Muscle layer of duodenum (tissue), 2 donors: ENCODE results near the gene CPNE9.

ENCODE experiments used
- H3K27ac ChIP-seq: one replicate; pipeline ENCODE4 v1.7.0; 2013; ENCODE audit warnings: mild to moderate bottlenecking, low read length
- H3K27me3 ChIP-seq: one replicate; pipeline ENCODE4 v1.7.0; 2013; ENCODE audit warnings: low read depth, mild to moderate bottlenecking, control low read depth, low read length
- H3K36me3 ChIP-seq, 2 donors: one replicate each; pipeline ENCODE4 v1.7.0; 2013; ENCODE audit warnings: low read length in 2 of 2, control low read depth in 1 of 2, mild to moderate bottlenecking in 1 of 2; ENCODE audit not compliant: insufficient read depth in 2 of 2, control insufficient read depth in 1 of 2
- H3K4me1 ChIP-seq, 2 donors: one replicate each; pipeline ENCODE4 v1.7.0; 2013; ENCODE audit warnings: low read length in 2 of 2, mild to moderate bottlenecking in 2 of 2, control low read depth in 1 of 2, moderate library complexity in 1 of 2; ENCODE audit not compliant: insufficient read depth in 2 of 2, control insufficient read depth in 1 of 2
- H3K4me3 ChIP-seq, 2 donors: one replicate each; pipeline ENCODE4 v1.7.0; 2013; ENCODE audit warnings: low read length in 2 of 2, low read depth in 1 of 2, mild to moderate bottlenecking in 1 of 2
- H3K9me3 ChIP-seq, 2 donors: one replicate each; pipeline ENCODE4 v1.7.0; 2013; ENCODE audit warnings: low read length in 2 of 2, control low read depth in 1 of 2, mild to moderate bottlenecking in 1 of 2; ENCODE audit not compliant: control insufficient read depth in 1 of 2
- donor health status: healthy.

CPNE9 gene

DNA sequence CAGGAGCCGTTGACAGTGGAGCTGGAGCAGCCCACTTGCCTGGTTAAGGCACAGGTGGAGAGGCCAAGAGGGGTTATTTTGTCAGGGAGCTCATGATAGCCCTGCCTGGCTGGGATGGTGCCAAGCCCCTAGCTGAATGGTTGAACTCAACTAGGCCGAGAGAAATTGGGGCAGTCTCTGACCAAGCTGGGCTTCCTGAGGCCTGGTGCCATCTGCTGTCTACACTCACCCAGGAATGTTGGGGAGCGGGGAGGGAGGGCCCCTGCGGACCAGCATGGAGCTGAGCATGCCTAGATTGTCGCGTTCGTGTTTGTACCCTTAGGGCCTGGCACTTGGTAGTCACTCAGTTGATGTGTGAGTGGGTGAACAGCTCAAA is 29.1 kb downstream of the CPNE9 start:
- H3K4me1 ChIP-seq, result peaks cover 9 to 20% of the 10 kb centered on the region in 2 donors
- no peak overlapping the region for H3K27ac ChIP-seq
- H3K9me3 ChIP-seq, result no peaks in the 10 kb centered on the region
- peaks cover 20 to 33% of the 10 kb centered on the region in 2 donors for H3K36me3 ChIP-seq
- peak overlapping the region; percentile 71 to 85 for H3K4me3 ChIP-seq
- no peaks in the 10 kb centered on the region for H3K27me3 ChIP-seq

DNA sequence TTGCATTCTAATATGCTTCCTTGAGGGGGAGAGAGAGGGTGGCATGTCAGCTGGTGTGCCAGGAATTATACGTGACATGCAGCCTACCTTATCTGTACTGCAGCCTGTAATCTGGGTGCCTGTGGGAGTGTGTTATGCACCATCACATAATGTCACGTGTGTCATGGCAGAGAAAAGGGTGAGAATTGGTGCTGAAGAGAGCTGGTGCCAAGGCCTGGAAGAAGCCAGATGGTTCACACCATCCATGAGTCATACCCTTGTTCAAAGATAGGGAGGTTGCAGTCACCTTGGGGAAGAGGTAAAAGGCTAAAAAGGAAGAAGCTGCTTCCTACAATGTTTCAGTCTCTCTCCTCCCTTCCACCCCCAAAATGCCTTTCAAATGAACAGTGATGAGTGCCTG is 33.2 kb downstream of the CPNE9 start:
- H3K36me3 ChIP-seq, result peaks cover 58 to 72% of the 10 kb centered on the region in 2 donors
- no peak overlapping the region for H3K4me3 ChIP-seq
- H3K27ac ChIP-seq, result no peak overlapping the region
- no peaks in the 10 kb centered on the region for H3K27me3 ChIP-seq
- peaks cover 9 to 20% of the 10 kb centered on the region in 2 donors for H3K4me1 ChIP-seq
- no peaks in the 10 kb centered on the region for H3K9me3 ChIP-seq

DNA sequence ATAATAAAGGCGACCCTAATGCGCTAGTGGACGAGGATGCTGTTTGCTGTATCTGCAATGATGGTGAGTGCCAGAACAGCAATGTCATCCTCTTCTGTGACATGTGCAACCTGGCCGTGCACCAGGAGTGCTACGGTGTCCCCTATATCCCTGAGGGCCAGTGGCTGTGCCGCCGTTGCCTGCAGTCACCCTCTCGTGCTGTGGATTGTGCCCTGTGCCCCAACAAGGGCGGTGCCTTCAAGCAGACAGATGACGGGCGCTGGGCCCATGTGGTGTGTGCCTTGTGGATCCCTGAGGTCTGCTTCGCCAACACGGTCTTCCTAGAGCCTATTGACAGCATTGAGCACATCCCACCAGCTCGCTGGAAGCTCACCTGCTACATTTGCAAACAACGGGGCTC is 35.5 kb downstream of the CPNE9 start:
- Histone ChIP-seq H3K4me1 (no peaks in the 10 kb centered on the region), H3K4me3 (no peak overlapping the region), H3K27ac (no peak overlapping the region), H3K27me3 (no peaks in the 10 kb centered on the region), H3K36me3 (peaks cover 81 to 95% of the 10 kb centered on the region in 2 donors), H3K9me3 (no peaks in the 10 kb centered on the region)

DNA sequence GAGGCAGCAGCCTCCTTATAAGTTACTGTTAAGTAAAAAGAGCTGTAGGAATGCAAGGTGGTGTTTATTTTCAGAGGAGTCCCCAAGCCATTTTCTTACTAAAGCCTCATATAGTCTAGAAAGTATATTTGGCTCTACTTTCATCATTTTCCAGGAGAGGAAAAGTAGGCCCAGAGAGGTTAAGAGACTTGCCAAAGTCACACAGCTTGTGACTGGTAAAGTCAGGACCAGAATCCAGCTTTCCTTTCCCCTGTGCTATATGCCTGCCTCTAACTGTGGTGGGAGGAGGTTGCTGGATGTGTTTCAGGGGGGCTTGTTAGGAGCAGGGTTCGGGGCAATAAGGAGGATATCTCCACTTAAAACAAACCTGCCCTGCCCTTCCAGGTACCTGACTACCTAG is 38.9 kb downstream of the CPNE9 start:
- H3K36me3 ChIP-seq, result peaks cover 95 to 100% of the 10 kb centered on the region in 2 donors
- no peak overlapping the region for H3K4me3 ChIP-seq
- no peaks in the 10 kb centered on the region for H3K27me3 ChIP-seq
- no peaks in the 10 kb centered on the region for H3K9me3 ChIP-seq
- H3K27ac ChIP-seq, result no peak overlapping the region
- no peaks in the 10 kb centered on the region for H3K4me1 ChIP-seq

DNA sequence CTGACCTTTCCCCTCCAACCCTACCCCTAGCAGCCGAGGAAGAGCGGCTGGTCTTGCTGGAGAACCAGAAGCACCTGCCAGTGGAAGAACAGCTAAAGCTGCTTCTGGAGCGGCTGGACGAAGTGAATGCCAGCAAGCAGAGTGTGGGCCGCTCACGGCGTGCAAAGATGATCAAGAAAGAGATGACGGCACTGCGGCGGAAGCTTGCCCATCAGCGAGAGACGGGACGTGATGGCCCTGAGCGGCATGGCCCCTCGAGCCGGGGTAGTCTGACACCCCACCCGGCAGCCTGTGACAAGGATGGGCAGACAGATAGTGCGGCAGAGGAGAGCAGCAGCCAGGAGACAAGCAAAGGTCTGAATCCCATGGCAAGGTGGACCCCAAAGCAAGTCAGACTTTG is 39.9 kb downstream of the CPNE9 start:
- Histone ChIP-seq H3K4me1 (no peaks in the 10 kb centered on the region), H3K36me3 (peaks cover 85 to 94% of the 10 kb centered on the region in 2 donors), H3K4me3 (no peak overlapping the region), H3K9me3 (no peaks in the 10 kb centered on the region), H3K27me3 (no peaks in the 10 kb centered on the region), H3K27ac (no peak overlapping the region)

DNA sequence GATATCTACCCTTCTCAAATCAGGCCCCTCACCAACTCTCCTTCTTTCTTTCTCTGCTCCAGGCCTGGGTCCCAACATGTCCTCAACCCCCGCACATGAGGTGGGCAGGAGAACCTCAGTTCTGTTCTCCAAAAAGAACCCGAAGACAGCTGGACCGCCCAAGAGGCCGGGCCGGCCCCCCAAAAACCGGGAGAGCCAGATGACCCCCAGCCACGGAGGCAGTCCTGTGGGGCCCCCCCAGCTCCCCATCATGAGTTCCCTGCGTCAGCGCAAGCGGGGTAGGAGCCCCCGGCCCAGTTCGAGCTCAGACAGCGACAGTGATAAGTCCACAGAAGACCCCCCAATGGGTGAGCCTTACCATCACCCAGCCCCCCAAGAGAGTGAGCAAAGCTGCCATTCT is 40.5 kb downstream of the CPNE9 start:
- no peak overlapping the region for H3K27ac ChIP-seq
- no peaks in the 10 kb centered on the region for H3K9me3 ChIP-seq
- H3K4me3 ChIP-seq, result no peak overlapping the region
- H3K36me3 ChIP-seq, result peaks cover 79 to 88% of the 10 kb centered on the region in 2 donors
- H3K4me1 ChIP-seq, result peaks cover 0 to 1% of the 10 kb centered on the region in 2 donors
- no peaks in the 10 kb centered on the region for H3K27me3 ChIP-seq

DNA sequence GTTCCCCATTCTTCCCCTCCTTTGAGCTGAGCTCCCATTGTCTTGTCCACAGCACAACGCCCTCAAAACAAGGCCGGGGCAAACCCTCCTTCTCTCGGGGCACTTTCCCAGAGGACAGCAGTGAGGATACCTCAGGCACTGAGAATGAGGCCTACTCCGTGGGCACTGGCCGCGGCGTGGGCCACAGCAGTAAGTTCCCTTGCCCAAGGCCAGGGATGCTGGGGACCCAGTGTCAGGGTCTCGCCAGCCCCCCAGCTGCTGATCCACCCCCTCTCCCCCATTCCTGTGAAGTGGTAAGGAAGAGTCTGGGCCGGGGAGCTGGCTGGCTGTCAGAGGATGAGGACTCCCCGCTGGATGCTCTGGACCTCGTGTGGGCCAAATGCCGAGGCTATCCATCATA is 41.9 kb downstream of the CPNE9 start:
- H3K27me3 ChIP-seq, result no peaks in the 10 kb centered on the region
- H3K4me3 ChIP-seq, result no peak overlapping the region
- H3K36me3 ChIP-seq, result peaks cover 65 to 74% of the 10 kb centered on the region in 2 donors
- H3K27ac ChIP-seq, result no peak overlapping the region
- no peaks in the 10 kb centered on the region for H3K9me3 ChIP-seq
- peaks cover 0 to 9% of the 10 kb centered on the region in 2 donors for H3K4me1 ChIP-seq

DNA sequence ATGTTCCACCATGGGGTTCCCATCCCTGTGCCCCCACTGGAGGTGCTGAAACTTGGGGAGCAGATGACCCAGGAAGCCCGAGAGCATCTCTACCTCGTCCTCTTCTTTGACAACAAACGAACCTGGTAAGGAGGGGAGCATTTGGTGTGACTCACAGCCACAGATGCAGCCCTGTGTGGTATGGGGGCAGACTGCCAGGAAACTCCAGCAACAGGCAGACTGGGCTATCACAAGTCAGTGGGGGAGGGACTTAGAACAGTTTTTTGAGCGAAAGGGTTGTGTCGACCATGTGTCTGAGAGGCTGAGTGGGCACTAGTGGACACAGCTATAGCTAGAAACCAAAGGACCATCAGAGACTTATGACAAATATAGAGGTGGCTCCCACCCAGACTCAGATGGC is 42.7 kb downstream of the CPNE9 start:
- no peaks in the 10 kb centered on the region for H3K9me3 ChIP-seq
- H3K27ac ChIP-seq, result no peak overlapping the region
- H3K4me3 ChIP-seq, result no peak overlapping the region
- H3K27me3 ChIP-seq, result no peaks in the 10 kb centered on the region
- peaks cover 59 to 67% of the 10 kb centered on the region in 2 donors for H3K36me3 ChIP-seq
- peaks cover 8 to 17% of the 10 kb centered on the region in 2 donors for H3K4me1 ChIP-seq

DNA sequence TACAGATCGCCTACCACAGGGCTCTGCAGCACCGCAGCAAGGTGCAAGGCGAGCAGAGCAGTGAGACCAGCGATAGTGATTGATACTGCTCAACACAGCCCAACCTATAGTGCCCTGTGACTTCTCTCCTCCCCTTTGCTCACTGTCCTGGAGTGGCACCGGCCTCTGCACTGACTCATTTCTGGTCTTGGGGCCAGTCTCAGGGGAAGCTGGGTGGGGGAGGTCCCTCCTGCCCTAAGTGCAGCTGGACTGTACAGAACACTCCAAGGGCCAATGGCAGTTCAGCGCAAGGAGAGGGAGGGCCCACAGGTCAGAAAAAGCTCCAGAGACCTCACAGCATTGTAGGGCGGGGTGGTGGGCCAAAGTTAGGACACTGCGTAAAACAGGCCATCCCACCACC is 43.6 kb downstream of the CPNE9 start:
- Histone ChIP-seq H3K27ac (no peak overlapping the region), H3K36me3 (peaks cover 51 to 67% of the 10 kb centered on the region in 2 donors), H3K27me3 (no peaks in the 10 kb centered on the region), H3K9me3 (no peaks in the 10 kb centered on the region), H3K4me3 (no peak overlapping the region), H3K4me1 (peaks cover 9 to 23% of the 10 kb centered on the region in 2 donors)

DNA sequence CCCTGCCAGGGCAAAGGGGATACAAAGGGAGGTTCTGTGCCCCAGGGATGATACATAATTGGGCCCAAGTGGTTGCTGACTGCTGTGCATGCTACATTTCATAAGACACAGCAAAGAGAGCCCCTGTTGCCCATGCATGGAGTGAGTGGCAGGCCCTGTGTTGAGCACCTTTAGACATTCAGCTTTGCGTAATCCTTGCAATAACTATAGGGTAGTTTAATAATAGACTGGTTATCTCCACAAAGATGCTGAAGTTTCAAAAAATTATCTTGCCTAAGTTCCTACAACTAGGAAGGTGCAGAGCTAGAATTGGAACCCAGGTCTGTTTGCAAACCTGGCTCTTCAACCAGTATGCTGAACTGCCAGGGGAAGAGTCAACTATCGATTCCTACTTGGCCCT is 44.4 kb downstream of the CPNE9 start:
- Histone ChIP-seq H3K27ac (no peak overlapping the region), H3K4me1 (peaks cover 9 to 23% of the 10 kb centered on the region in 2 donors), H3K27me3 (no peaks in the 10 kb centered on the region), H3K36me3 (peaks cover 43 to 64% of the 10 kb centered on the region in 2 donors), H3K9me3 (no peaks in the 10 kb centered on the region), H3K4me3 (no peak overlapping the region)

DNA sequence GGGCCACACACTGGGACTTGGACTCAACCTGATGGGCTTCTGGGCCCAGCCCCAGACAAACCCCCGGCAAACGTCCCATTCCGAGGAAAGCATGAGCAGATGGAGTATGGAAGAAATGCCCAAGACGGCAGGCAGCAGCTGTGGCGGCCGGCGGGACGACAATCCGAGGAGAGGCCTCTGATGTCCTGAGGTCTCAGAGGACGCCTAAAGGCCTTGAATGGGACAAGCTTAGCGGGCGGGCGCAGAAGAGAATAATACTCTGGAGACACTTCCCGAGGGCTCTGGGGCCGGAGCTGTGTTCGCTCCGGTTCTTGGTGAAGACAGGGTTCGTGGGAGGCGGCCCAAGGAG is 45.6 kb downstream of the CPNE9 start:
- Histone ChIP-seq H3K4me3 (peak overlapping the region; percentile 90), H3K9me3 (no peaks in the 10 kb centered on the region), H3K27me3 (no peaks in the 10 kb centered on the region), H3K4me1 (peaks cover 9 to 23% of the 10 kb centered on the region in 2 donors), H3K27ac (peak overlapping the region; percentile 81), H3K36me3 (peaks cover 32 to 57% of the 10 kb centered on the region in 2 donors)
